ENCODE results near the gene CYP3A4. TPM values are rescaled to one million over a fixed set of nuclear protein-coding genes. Genes with fewer than 3 reads are reported as not detected.

The CYP3A4 gene
- total and polyA plus RNA-seq, 2 of the 13 experiments (the other 11 are each of a cell fraction or from before 2014, with no cell fraction given) = 0.11 to 0.24 TPM

GRCh38 chr7:99789441-99790070 is 5.6 kb upstream of the CYP3A4 start (continued):
- TF ChIP-seq JDP2 (CRISPR knock-in tag; IDR thresholded peaks at IDR 0.05; ENCODE audit: borderline replicate concordance) (no peak), MATR3 (CRISPR knock-in tag; IDR thresholded peaks at IDR 0.05) (no peak)

GRCh38 chr7:99788554-99788953 is 4.6 kb upstream of the CYP3A4 start:
- WGBS (ENCODE audit: low lambda C conversion rate) = 93% methylated on average over 2 of the region's 2 CpGs
- Histone ChIP-seq H3K9ac (ENCODE audit: insufficient read depth, low read depth, low read length) (no peak overlapping the region), H4K20me1 (ENCODE audit: insufficient read depth, low read length) (no peaks in the 10 kb centered on the region), H3K4me1 (ENCODE audit: insufficient read depth, low read length) (peaks cover 40% of the 10 kb centered on the region), H3K4me2 (ENCODE audit: low read depth, low read length) (no peak overlapping the region), H3K27me3 (ENCODE audit: control insufficient read depth in 1 of 2, insufficient read depth in 2 of 2, low read length in 2 of 2) (no peaks in the 10 kb centered on the region), H2AFZ (ENCODE audit: low read length) (no peak overlapping the region), H3K9me3 (ENCODE audit: low read length) (no peaks in the 10 kb centered on the region), H3K27ac (ENCODE audit: extremely low read length, insufficient read depth, low read length) (no peak overlapping the region), H3K79me2 (ENCODE audit: insufficient read depth, low read length) (no peaks in the 10 kb centered on the region), H3K36me3 (replicated peaks in 1 of 2; ENCODE audit: control insufficient read depth in 1 of 2, insufficient read depth in 2 of 2, low read length in 2 of 2) (no peaks in the 10 kb centered on the region), H3K4me3 (replicated peaks in 1 of 3; ENCODE audit: insufficient read depth in 1 of 3, low read depth in 2 of 3, low read length in 3 of 3) (no peak overlapping the region)
- in situ Hi-C loops (cut with HindIII; ENCODE audit: extremely low pct_ligation_motif_present, low pct_unique_long_range_greater_than_20kb) (no loop called here), intact Hi-C loops (cut with micrococcal nuclease; ENCODE audit: unreplicated experiment) (no loop called here)
- no peak for DNase-seq (ENCODE audit: low spot score)
- BruUV-seq (replicated peaks) = no TSS peak
- ChIA-PET POLR2A (no interaction called here), CTCF (ENCODE audit: low intra/inter-chr PET ratio, low total read pairs) (no interaction called here)
- FAIRE-seq = no peak
- no peak for ATAC-seq
- TF ChIP-seq AHR (CRISPR knock-in tag; IDR thresholded peaks at IDR 0.05) = no peak
- no peak for TF ChIP-seq ZBTB46 (CRISPR knock-in tag; IDR thresholded peaks at IDR 0.05; ENCODE audit: borderline replicate concordance)
- no peak for TF ChIP-seq ZNF570 (CRISPR knock-in tag; IDR thresholded peaks at IDR 0.05; ENCODE audit: borderline replicate concordance)

All from HepG2 (cell line).